Gastroesophageal sphincter (tissue), 4 donors: ENCODE measurements around the gene SYPL1. TPM values are rescaled to one million over a fixed set of nuclear protein-coding genes. Genes with fewer than 3 reads are reported as not detected.

ENCODE experiments used
- total RNA-seq, 4 donors: library from RNA; depleted of rRNA; stranded (reverse); fragments of >200 nt; gene quantifications; one replicate each; pipeline ENCODE4 v1.1.0, GENCODE V29; 2016

Gene SYPL1
- total RNA-seq, 4 donors from 2014 or later: 80.0 to 132 (median 93.2) TPM

Other genes starting within 250 kb of the SYPL1 start
- gene ATXN7L1, start 235.7 kb downstream of the SYPL1 start, total RNA-seq: 10 to 100 TPM in 1 of 4 donors, 1 to 10 TPM in 3; 5.9 to 21.2 (median 7.7) TPM
- 10 to 100 TPM in 3 of 4 donors, 1 to 10 TPM in 1; 4.3 to 29.5 (median 27.0) TPM for gene CDHR3, start 149.0 kb downstream of the SYPL1 start, total RNA-seq
- gene NAMPT, start 172.7 kb upstream of the SYPL1 start, total RNA-seq: 100 to 1,000 TPM in 3 of 4 donors, 10 to 100 TPM in 1; 63.1 to 611 (median 150) TPM